IMR-90 (cell line): Measurements from ENCODE around the gene ARFGEF3. TPM values are rescaled to one million over a fixed set of nuclear protein-coding genes. Genes with fewer than 3 reads are reported as not detected.

ENCODE experiments used
- ATAC-seq: fragments of 200-7000 bp; cut with Tn5 transposase; 2 replicates; pipeline ENCODE4 v1.9.1; 2020; ENCODE audit warnings: low read depth, mild to moderate bottlenecking, moderate library complexity
- BruUV-seq: library from RNA; stranded (reverse); fragments of 400-500 nt; replicated peaks from 2 replicates; lab custom pipeline; 2021; lab: Mats Ljungman, UMichigan
- CTCF ChIA-PET: fragments of 300-600 bp; formaldehyde crosslinking; extraction: SDS; loops from one replicate; lab custom pipeline; 2021; ENCODE audit warnings: antibody characterized with exemption; lab: Yijun Ruan, JAX
- POLR2A ChIA-PET: fragments of 300-600 bp; sonication (Branson Sonifier 250); formaldehyde crosslinking; loops from one replicate; lab custom pipeline; 2022; ENCODE audit warnings: antibody characterized with exemption; ENCODE audit not compliant: unreplicated experiment; lab: Charles Lee
- DNase-seq: peaks from one replicate; pipeline ENCODE4 v3.0.0; 2013
- H2AFZ ChIP-seq: replicated peaks from 2 replicates; pipeline ENCODE3; 2013; ENCODE audit warnings: low read length, mild to moderate bottlenecking; ENCODE audit not compliant: poor library complexity
- H2AK5ac ChIP-seq: 2 replicates; pipeline ENCODE4 v1.6.1; 2013; ENCODE audit warnings: low read depth, low read length, inconsistent platforms
- H2AK9ac ChIP-seq: replicated peaks from 2 replicates; pipeline ENCODE3; 2013; ENCODE audit warnings: mild to moderate bottlenecking, low read depth, low read length, moderate library complexity; ENCODE audit not compliant: poor library complexity
- H2BK120ac ChIP-seq: 2 replicates; pipeline ENCODE4 v1.6.1; 2013; ENCODE audit warnings: low read depth, low read length, inconsistent platforms
- H2BK15ac ChIP-seq: 3 replicates; pipeline ENCODE4 v1.6.1; 2013; ENCODE audit warnings: low read depth, low read length, inconsistent platforms
- H2BK20ac ChIP-seq: 2 replicates; pipeline ENCODE4 v1.6.1; 2013; ENCODE audit warnings: low read depth, mild to moderate bottlenecking, inconsistent platforms, low read length, moderate library complexity
- H2BK5ac ChIP-seq: 2 replicates; pipeline ENCODE4 v1.6.1; 2013; ENCODE audit warnings: mild to moderate bottlenecking, low read depth, low read length, inconsistent platforms; ENCODE audit not compliant: poor library complexity, severe bottlenecking
- H3K14ac ChIP-seq: replicated peaks from 2 replicates; pipeline ENCODE4 v1.6.1; 2013; ENCODE audit warnings: low read depth, low read length, inconsistent platforms
- H3K18ac ChIP-seq: 2 replicates; pipeline ENCODE4 v1.6.1; 2013; ENCODE audit warnings: low read depth, low read length, control low read depth
- H3K23ac ChIP-seq: 2 replicates; pipeline ENCODE4 v1.6.1; 2013; ENCODE audit warnings: low read depth, low read length, inconsistent platforms
- H3K27ac ChIP-seq: 2 replicates; pipeline ENCODE4 v1.5.1; 2013; ENCODE audit warnings: mild to moderate bottlenecking, control low read depth, low read length; ENCODE audit not compliant: insufficient read depth
- H3K27me3 ChIP-seq: 2 replicates; pipeline ENCODE4 v1.6.1; 2013; ENCODE audit warnings: low read length; ENCODE audit not compliant: control insufficient read depth, insufficient read depth
- H3K36me3 ChIP-seq: 2 replicates; pipeline ENCODE4 v1.6.1; 2013; ENCODE audit warnings: low read length, mixed read lengths; ENCODE audit not compliant: control insufficient read depth, insufficient read depth
- H3K4ac ChIP-seq: 2 replicates; pipeline ENCODE4 v1.6.1; 2013; ENCODE audit warnings: low read depth, low read length, inconsistent platforms
- H3K4me1 ChIP-seq: 2 replicates; pipeline ENCODE4 v1.6.1; 2013; ENCODE audit warnings: low read length, mixed read lengths; ENCODE audit not compliant: control insufficient read depth, insufficient read depth
- H3K4me2 ChIP-seq: 2 replicates; pipeline ENCODE4 v1.6.1; 2013; ENCODE audit warnings: low read depth, mild to moderate bottlenecking, control low read depth, low read length, moderate library complexity
- H3K4me3 ChIP-seq: 2 replicates; pipeline ENCODE4 v1.5.1; 2013; ENCODE audit warnings: low read depth, mild to moderate bottlenecking, control low read depth, low read length, moderate library complexity; ENCODE audit not compliant: insufficient read depth
- H3K56ac ChIP-seq: 2 replicates; pipeline ENCODE4 v1.6.1; 2013; ENCODE audit warnings: low read length, inconsistent platforms; ENCODE audit not compliant: insufficient read depth; ENCODE audit errors: extremely low read depth
- H3K79me1 ChIP-seq, 2 experiments: 2 replicates each; pipeline ENCODE4 v1.6.1; 2013; ENCODE audit warnings: low read length in 2 of 2, inconsistent platforms in 1 of 2, low read depth in 1 of 2
- H3K9ac ChIP-seq: 2 replicates; pipeline ENCODE4 v1.6.1; 2013; ENCODE audit warnings: low read depth, low read length, control low read depth
- H3K9me1 ChIP-seq: 2 replicates; pipeline ENCODE4 v1.6.1; 2013; ENCODE audit warnings: low read length, inconsistent platforms; ENCODE audit not compliant: insufficient read depth
- H3K9me3 ChIP-seq: 2 replicates; pipeline ENCODE4 v1.6.1; 2013; ENCODE audit warnings: low read length; ENCODE audit not compliant: control insufficient read depth, insufficient read depth
- H4K20me1 ChIP-seq: 2 replicates; pipeline ENCODE4 v1.6.1; 2013; ENCODE audit warnings: low read length, inconsistent platforms; ENCODE audit not compliant: insufficient read depth
- H4K5ac ChIP-seq: 2 replicates; pipeline ENCODE4 v1.6.1; 2013; ENCODE audit warnings: mild to moderate bottlenecking, low read depth, low read length, control low read depth
- H4K8ac ChIP-seq, 2 experiments: 2 replicates each; pipeline ENCODE4 v1.6.1; 2013; ENCODE audit warnings: low read depth in 2 of 2, low read length in 2 of 2, control low read depth in 1 of 2, inconsistent platforms in 1 of 2
- H4K91ac ChIP-seq: 2 replicates; pipeline ENCODE4 v1.6.1; 2013; ENCODE audit warnings: low read depth, low read length, inconsistent platforms; ENCODE audit not compliant: insufficient read depth
- BHLHE40 ChIP-seq: fragments of 150-350 bp; IDR thresholded peaks from 2 replicates; pipeline ENCODE4 v1.6.1; 2016; ENCODE audit warnings: mild to moderate bottlenecking, low read depth, low read length
- CEBPB ChIP-seq: IDR thresholded peaks from 2 replicates; pipeline ENCODE4 v1.6.1; 2012; ENCODE audit warnings: low read depth, low read length, improper control_type of control experiment
- CHD1 ChIP-seq: IDR thresholded peaks from 2 replicates; pipeline ENCODE4 v1.6.1; 2012; ENCODE audit warnings: low read depth, low read length, improper control_type of control experiment
- FOS ChIP-seq: fragments of 150-350 bp; IDR thresholded peaks from 2 replicates; pipeline ENCODE4 v1.6.1; 2016; ENCODE audit warnings: low read depth, low read length
- MAFK ChIP-seq: IDR thresholded peaks from 2 replicates; pipeline ENCODE4 v1.6.1; 2012; ENCODE audit warnings: low read depth, low read length, improper control_type of control experiment
- MAZ ChIP-seq: IDR thresholded peaks from 2 replicates; pipeline ENCODE4 v1.6.1; 2012; ENCODE audit warnings: low read depth, mild to moderate bottlenecking, low read length, improper control_type of control experiment, moderate library complexity, borderline replicate concordance
- MXI1 ChIP-seq: IDR thresholded peaks from 2 replicates; pipeline ENCODE4 v1.6.1; 2012; ENCODE audit warnings: low read depth, mild to moderate bottlenecking, low read length, moderate library complexity, borderline replicate concordance
- NFE2L2 ChIP-seq: fragments of 150-350 bp; IDR thresholded peaks from 2 replicates; pipeline ENCODE4 v1.6.1; 2016; ENCODE audit warnings: low read depth, mild to moderate bottlenecking, low read length
- POLR2A ChIP-seq: IDR thresholded peaks from 2 replicates; pipeline ENCODE4 v1.6.1; 2012; ENCODE audit warnings: mild to moderate bottlenecking, low read depth, low read length
- RAD21 ChIP-seq: IDR thresholded peaks from 2 replicates; pipeline ENCODE4 v1.6.1; 2012; ENCODE audit warnings: low read length, improper control_type of control experiment
- RCOR1 ChIP-seq: IDR thresholded peaks from 2 replicates; pipeline ENCODE4 v1.6.1; 2012; ENCODE audit warnings: mild to moderate bottlenecking, low read length, improper control_type of control experiment; ENCODE audit not compliant: insufficient replicate concordance
- RFX5 ChIP-seq: IDR thresholded peaks from 2 replicates; pipeline ENCODE4 v1.8.0; 2012; ENCODE audit warnings: low read depth, mild to moderate bottlenecking, low read length, moderate library complexity
- SMC3 ChIP-seq: fragments of 150-350 bp; IDR thresholded peaks from 2 replicates; pipeline ENCODE4 v1.6.1; 2016; ENCODE audit warnings: low read depth, mild to moderate bottlenecking, antibody characterized with exemption, low read length, moderate library complexity
- WGBS, 2 experiments: methylation state at CpG; one replicate each; pipeline versions ENCODE4 v1.1.5 to v1.1.7; 2013; ENCODE audit warnings: missing lambda C conversion rate in 2 of 2; ENCODE audit not compliant: insufficient read length in 1 of 2; ENCODE audit errors: extremely low coverage in 2 of 2; 5-methylcytosine and 5-hydroxymethylcytosine counted together
- dilution Hi-C: fragments of 300-500 bp; cut with HindIII; formaldehyde crosslinking; loops from one replicate; pipeline ENCODE4 v1.14.3; 2018; ENCODE audit warnings: low sequenced_read_pairs; ENCODE audit not compliant: unreplicated experiment
- in situ Hi-C: fragments of 300-500 bp; cut with MboI; formaldehyde crosslinking; loops from 3 replicates; pipeline ENCODE4 v1.14.3; 2019; ENCODE audit warnings: low sequenced_read_pairs, inconsistent platforms, mixed read lengths
- intact Hi-C: fragments of 100-400 bp; cut with micrococcal nuclease; formaldehyde crosslinking; loops from 2 replicates; pipeline ENCODE4 v1.10.0; 2022
- polyA plus RNA-seq, 3 experiments: library from polyadenylated mRNA; depleted of rRNA; stranded (reverse); fragments of >200 nt; gene quantifications; 2 replicates each; pipeline ENCODE4 v1.2.3, GENCODE V29; 2012; ENCODE audit warnings: low replicate concordance in 1 of 3
- total RNA-seq: library from RNA; depleted of rRNA; stranded (reverse); fragments of >200 nt; gene quantifications from 2 replicates; pipeline ENCODE4 v1.2.3, GENCODE V29; 2012
- TF ChIP-seq, protein P1 (sequence below): fragments of 150-350 bp; IDR thresholded peaks from 2 replicates; pipeline ENCODE4 v1.6.1; 2017; ENCODE audit warnings: mild to moderate bottlenecking, antibody characterized with exemption, low read length, low read depth
- TF ChIP-seq, protein P2 (sequence below): fragments of 150-350 bp; IDR thresholded peaks from 2 replicates; pipeline ENCODE4 v1.6.1; 2016; ENCODE audit warnings: low read depth, mild to moderate bottlenecking, low read length, moderate library complexity, borderline replicate concordance
- TF ChIP-seq, protein P3 (sequence below): conservative IDR thresholded peaks from 2 replicates; pipeline ENCODE4 v1.5.1; 2012; ENCODE audit warnings: mild to moderate bottlenecking, low read depth, low read length, improper control_type of control experiment

The ARFGEF3 gene
- total and polyA plus RNA-seq, 2 of the 4 experiments (the other 2 are of a cell fraction), result under 0.01 to 0.02 TPM

DNA sequence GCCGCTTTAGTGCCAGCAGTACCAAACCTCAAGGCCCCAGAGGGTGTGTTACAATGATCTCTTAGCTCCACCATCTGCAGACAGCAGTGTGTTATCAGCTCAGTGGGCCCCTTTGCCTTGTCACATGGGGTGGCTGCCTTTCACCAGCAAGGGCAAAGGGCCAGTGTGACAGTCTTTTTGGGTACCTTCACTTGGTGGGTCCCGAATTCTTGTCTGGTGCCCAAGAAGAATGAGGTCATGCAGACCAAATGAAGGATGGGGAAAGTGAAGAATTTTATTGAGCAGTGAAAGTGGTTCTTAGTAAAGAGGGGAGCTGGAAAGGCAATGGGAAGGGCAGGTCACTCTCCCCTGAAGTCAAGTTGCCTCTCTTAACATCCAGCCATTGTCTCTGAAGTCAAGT lies 213.1 kb downstream of the ARFGEF3 start:
- no peak overlapping the region for H2BK5ac ChIP-seq
- H4K20me1 ChIP-seq, result no peaks in the 10 kb centered on the region
- no peak overlapping the region for H4K5ac ChIP-seq
- no peak overlapping the region for H4K8ac ChIP-seq
- no peaks in the 10 kb centered on the region for H3K9me1 ChIP-seq
- no peak for ATAC-seq
- intact Hi-C loops (no loop called here), in situ Hi-C loops (no loop called here), dilution Hi-C loops (no loop called here)
- H2BK20ac ChIP-seq, result no peak overlapping the region
- CTCF ChIA-PET, result no interaction called here
- BruUV-seq, result no TSS peak
- H3K14ac ChIP-seq, result no peak overlapping the region
- no peak overlapping the region for H3K27ac ChIP-seq
- TF ChIP-seq FOS (no peak), RAD21 (no peak), SMC3 (no peak), BHLHE40 (no peak), CHD1 (no peak), MAFK (no peak), MXI1 (no peak), MAZ (no peak), POLR2A (no peak), RCOR1 (no peak), CEBPB (no peak), RFX5 (no peak), NFE2L2 (no peak)
- TF ChIP-seq, protein P1, sequence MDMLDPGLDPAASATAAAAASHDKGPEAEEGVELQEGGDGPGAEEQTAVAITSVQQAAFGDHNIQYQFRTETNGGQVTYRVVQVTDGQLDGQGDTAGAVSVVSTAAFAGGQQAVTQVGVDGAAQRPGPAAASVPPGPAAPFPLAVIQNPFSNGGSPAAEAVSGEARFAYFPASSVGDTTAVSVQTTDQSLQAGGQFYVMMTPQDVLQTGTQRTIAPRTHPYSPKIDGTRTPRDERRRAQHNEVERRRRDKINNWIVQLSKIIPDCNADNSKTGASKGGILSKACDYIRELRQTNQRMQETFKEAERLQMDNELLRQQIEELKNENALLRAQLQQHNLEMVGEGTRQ, result no peak
- TF ChIP-seq, protein P2, sequence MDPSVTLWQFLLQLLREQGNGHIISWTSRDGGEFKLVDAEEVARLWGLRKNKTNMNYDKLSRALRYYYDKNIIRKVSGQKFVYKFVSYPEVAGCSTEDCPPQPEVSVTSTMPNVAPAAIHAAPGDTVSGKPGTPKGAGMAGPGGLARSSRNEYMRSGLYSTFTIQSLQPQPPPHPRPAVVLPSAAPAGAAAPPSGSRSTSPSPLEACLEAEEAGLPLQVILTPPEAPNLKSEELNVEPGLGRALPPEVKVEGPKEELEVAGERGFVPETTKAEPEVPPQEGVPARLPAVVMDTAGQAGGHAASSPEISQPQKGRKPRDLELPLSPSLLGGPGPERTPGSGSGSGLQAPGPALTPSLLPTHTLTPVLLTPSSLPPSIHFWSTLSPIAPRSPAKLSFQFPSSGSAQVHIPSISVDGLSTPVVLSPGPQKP, result no peak
- TF ChIP-seq, protein P3, sequence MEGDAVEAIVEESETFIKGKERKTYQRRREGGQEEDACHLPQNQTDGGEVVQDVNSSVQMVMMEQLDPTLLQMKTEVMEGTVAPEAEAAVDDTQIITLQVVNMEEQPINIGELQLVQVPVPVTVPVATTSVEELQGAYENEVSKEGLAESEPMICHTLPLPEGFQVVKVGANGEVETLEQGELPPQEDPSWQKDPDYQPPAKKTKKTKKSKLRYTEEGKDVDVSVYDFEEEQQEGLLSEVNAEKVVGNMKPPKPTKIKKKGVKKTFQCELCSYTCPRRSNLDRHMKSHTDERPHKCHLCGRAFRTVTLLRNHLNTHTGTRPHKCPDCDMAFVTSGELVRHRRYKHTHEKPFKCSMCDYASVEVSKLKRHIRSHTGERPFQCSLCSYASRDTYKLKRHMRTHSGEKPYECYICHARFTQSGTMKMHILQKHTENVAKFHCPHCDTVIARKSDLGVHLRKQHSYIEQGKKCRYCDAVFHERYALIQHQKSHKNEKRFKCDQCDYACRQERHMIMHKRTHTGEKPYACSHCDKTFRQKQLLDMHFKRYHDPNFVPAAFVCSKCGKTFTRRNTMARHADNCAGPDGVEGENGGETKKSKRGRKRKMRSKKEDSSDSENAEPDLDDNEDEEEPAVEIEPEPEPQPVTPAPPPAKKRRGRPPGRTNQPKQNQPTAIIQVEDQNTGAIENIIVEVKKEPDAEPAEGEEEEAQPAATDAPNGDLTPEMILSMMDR, result no peak
- no peaks in the 10 kb centered on the region for H3K36me3 ChIP-seq
- H3K79me1 ChIP-seq, result no peaks in the 10 kb centered on the region
- H2AK5ac ChIP-seq, result no peak overlapping the region
- H2BK15ac ChIP-seq, result no peak overlapping the region
- no peak overlapping the region for H3K4ac ChIP-seq
- no peak overlapping the region for H4K91ac ChIP-seq
- H2AK9ac ChIP-seq, result no peak overlapping the region
- no peak for DNase-seq
- no peaks in the 10 kb centered on the region for H3K9me3 ChIP-seq
- H3K27me3 ChIP-seq, result peaks cover 9% of the 10 kb centered on the region
- no peak overlapping the region for H2BK120ac ChIP-seq
- no peaks in the 10 kb centered on the region for H3K4me1 ChIP-seq
- no peak overlapping the region for H3K23ac ChIP-seq
- no peak overlapping the region for H3K4me3 ChIP-seq
- no peak overlapping the region for H3K56ac ChIP-seq
- no peak overlapping the region for H3K18ac ChIP-seq
- POLR2A ChIA-PET, result no interaction called here
- WGBS, 2 experiments, result 44% methylated on average over 1 of the region's 2 CpGs; no CpG with 5 or more reads in 1 of the 2 experiments
- no peak overlapping the region for H2AFZ ChIP-seq
- no peak overlapping the region for H3K9ac ChIP-seq
- H3K4me2 ChIP-seq, result no peak overlapping the region
